Gastroesophageal sphincter (tissue), 3 donors: ENCODE data around the gene CTSW.

Experiments used
- CTCF ChIP-seq, 4 experiments: fragments of 200-600 bp in 2 of 4; fragments of 450-650 bp in 2 of 4; sonication (generic) in 1 of 4; IDR thresholded peaks; one replicate each; pipeline ENCODE4 v1.5.1; 2017 to 2019; ENCODE audit warnings: antibody characterized with exemption in 4 of 4, mild to moderate bottlenecking in 2 of 4, moderate library complexity in 2 of 4
- EP300 ChIP-seq: sonication (generic); formaldehyde crosslinking; IDR thresholded peaks from one replicate; pipeline ENCODE4 v1.6.1; 2017; ENCODE audit warnings: antibody characterized with exemption, mild to moderate bottlenecking
- POLR2A ChIP-seq, 2 donors: fragments of 450-650 bp; IDR thresholded peaks; one replicate each; pipeline ENCODE4 v1.6.1; 2017; ENCODE audit warnings: antibody characterized with exemption in 2 of 2, mild to moderate bottlenecking in 2 of 2, moderate library complexity in 1 of 2
- POLR2AphosphoS5 ChIP-seq: sonication (generic); formaldehyde crosslinking; IDR thresholded peaks from one replicate; pipeline ENCODE4 v1.6.1; 2017; ENCODE audit warnings: antibody characterized with exemption

GRCh38 chr11:65880027-65880426 lies 390 bp downstream of the CTSW start:
- no peak for TF ChIP-seq CTCF (IDR thresholded peaks at IDR 0.05)
- TF ChIP-seq POLR2A (IDR thresholded peaks at IDR 0.05), result no peak
- no peak for TF ChIP-seq EP300
- no peak for TF ChIP-seq POLR2AphosphoS5
